Panc1 (cell line): Measurements from ENCODE around the gene CAMK1G. TPM values are rescaled to one million over a fixed set of nuclear protein-coding genes. Genes with fewer than 3 reads are reported as not detected.
A peak's percentile ranks its signal among the peaks of the same experiment; 100 is the strongest.

ENCODE experiments used
- ATAC-seq: fragments of 200-7000 bp; cut with Tn5 transposase; 2 replicates; pipeline ENCODE4 v1.9.1; 2020; ENCODE audit warnings: mild to moderate bottlenecking, moderate library complexity
- Bru-seq: library from RNA; stranded (reverse); fragments of 400-500 nt; gene quantifications from one replicate; lab custom pipeline; 2021; lab: Mats Ljungman, UMichigan
- BruChase-seq, 2 experiments: library from RNA; stranded (reverse); fragments of 400-500 nt; gene quantifications; one replicate each; lab custom pipeline; 2021; lab: Mats Ljungman, UMichigan
- BruUV-seq: library from RNA; stranded (reverse); fragments of 400-500 nt; replicated peaks from 2 replicates; lab custom pipeline; 2021; lab: Mats Ljungman, UMichigan
- CTCF ChIA-PET: fragments of 300-600 bp; sonication (Branson Sonifier 250); formaldehyde crosslinking; loops from one replicate; lab custom pipeline; 2022; ENCODE audit warnings: antibody characterized with exemption; lab: Charles Lee
- POLR2A ChIA-PET: fragments of 300-600 bp; sonication (Branson Sonifier 250); formaldehyde crosslinking; loops from one replicate; lab custom pipeline; 2022; ENCODE audit warnings: antibody characterized with exemption; lab: Charles Lee
- DNase-seq: peaks from one replicate; pipeline ENCODE4 v3.0.0-alpha.2; 2010; ENCODE audit warnings: low read depth, low spot score
- H3K27ac ChIP-seq: 2 replicates; pipeline ENCODE4 v1.5.1; 2011; ENCODE audit warnings: mild to moderate bottlenecking, low read length, inconsistent platforms
- H3K27me3 ChIP-seq: fragments of 200-500 bp; sonication (Bioruptor generic); 2 replicates; pipeline ENCODE4 v1.6.0; 2014; ENCODE audit warnings: low read length, inconsistent platforms; ENCODE audit not compliant: control insufficient read depth, insufficient read depth
- H3K36me3 ChIP-seq: fragments of 200-500 bp; sonication (Bioruptor generic); 2 replicates; pipeline ENCODE4 v1.5.1; 2014; ENCODE audit warnings: inconsistent platforms, mild to moderate bottlenecking, low read length, moderate library complexity; ENCODE audit not compliant: control insufficient read depth, insufficient read depth
- H3K4me1 ChIP-seq: 2 replicates; pipeline ENCODE4 v1.5.1; 2011; ENCODE audit warnings: inconsistent platforms, mild to moderate bottlenecking, low read length, moderate library complexity; ENCODE audit not compliant: control insufficient read depth, insufficient read depth
- H3K4me3 ChIP-seq, 2 experiments: 2 replicates each; pipeline ENCODE4 v1.5.1; 2011 to 2012; ENCODE audit warnings: low read depth in 2 of 2, low read length in 2 of 2, mild to moderate bottlenecking in 2 of 2, inconsistent platforms in 1 of 2, moderate library complexity in 1 of 2
- H3K9me3 ChIP-seq: fragments of 200-500 bp; sonication (Bioruptor generic); 2 replicates; pipeline ENCODE4 v1.5.1; 2014; ENCODE audit warnings: low read depth, mild to moderate bottlenecking, inconsistent platforms, low read length, moderate library complexity; ENCODE audit not compliant: control insufficient read depth, insufficient read depth
- POLR2AphosphoS5 ChIP-seq: IDR thresholded peaks from 2 replicates; pipeline ENCODE4 v1.6.1; 2012; ENCODE audit warnings: mild to moderate bottlenecking, low read depth, low read length, moderate library complexity
- SIN3A ChIP-seq: IDR thresholded peaks from 2 replicates; pipeline ENCODE4 v1.6.1; 2012; ENCODE audit warnings: low read depth, mild to moderate bottlenecking, low read length, moderate library complexity, borderline replicate concordance; ENCODE audit not compliant: insufficient read depth
- TCF7L2 ChIP-seq: IDR thresholded peaks from 2 replicates; pipeline ENCODE4 v1.6.1; 2011; ENCODE audit warnings: mild to moderate bottlenecking, low read depth, low read length, inconsistent platforms
- in situ Hi-C: cut with HindIII; loops from 2 replicates; pipeline ENCODE4 v1.10.0; 2016; ENCODE audit warnings: low sequenced_read_pairs, low pct_unique_long_range_greater_than_20kb
- intact Hi-C: fragments of 100-400 bp; cut with micrococcal nuclease; formaldehyde crosslinking; loops from one replicate; pipeline ENCODE4 v1.10.0; 2022; ENCODE audit not compliant: unreplicated experiment
- long read RNA-seq: library from polyadenylated mRNA; unstranded; transcript quantifications from one replicate; pipeline ENCODE4 v2.0.0, GENCODE V29; 2021; ENCODE audit not compliant: unreplicated experiment
- polyA plus RNA-seq: library from polyadenylated mRNA; unstranded; fragments of >200 nt; gene quantifications from one replicate; pipeline ENCODE4 v1.2.1, GENCODE V29; 2012; ENCODE audit warnings: missing spikeins; ENCODE audit not compliant: insufficient read length
- total RNA-seq: library from RNA; stranded (reverse); gene quantifications from one replicate; pipeline ENCODE4 v1.2.1, GENCODE V29; 2021; ENCODE audit not compliant: unreplicated experiment
- TF ChIP-seq, protein P1 (sequence below): fragments of 450-650 bp; IDR thresholded peaks from 2 replicates; pipeline ENCODE4 v1.5.1; 2017; ENCODE audit warnings: mild to moderate bottlenecking
- TF ChIP-seq, protein P2 (sequence below), 2 experiments: IDR thresholded peaks; 2 replicates each; pipeline ENCODE4 v1.6.1; 2011 to 2012; ENCODE audit warnings: low read depth in 2 of 2, control low read depth in 1 of 2, low read length in 1 of 2, mild to moderate bottlenecking in 1 of 2, moderate library complexity in 1 of 2; ENCODE audit not compliant: insufficient read depth in 1 of 2

CAMK1G gene
- total RNA-seq (not detected), Bru-seq, nascent RNA (percentile 8 among the genes with signal in this experiment), BruChase-seq, experiment 1, labeled RNA remaining after a 2-hour chase (percentile 3 among the genes with signal in this experiment), BruChase-seq, experiment 2, labeled RNA remaining after a 6-hour chase (percentile 4 among the genes with signal in this experiment)
- not detected for polyA plus RNA-seq
- long read RNA-seq = 0 reads

DNA sequence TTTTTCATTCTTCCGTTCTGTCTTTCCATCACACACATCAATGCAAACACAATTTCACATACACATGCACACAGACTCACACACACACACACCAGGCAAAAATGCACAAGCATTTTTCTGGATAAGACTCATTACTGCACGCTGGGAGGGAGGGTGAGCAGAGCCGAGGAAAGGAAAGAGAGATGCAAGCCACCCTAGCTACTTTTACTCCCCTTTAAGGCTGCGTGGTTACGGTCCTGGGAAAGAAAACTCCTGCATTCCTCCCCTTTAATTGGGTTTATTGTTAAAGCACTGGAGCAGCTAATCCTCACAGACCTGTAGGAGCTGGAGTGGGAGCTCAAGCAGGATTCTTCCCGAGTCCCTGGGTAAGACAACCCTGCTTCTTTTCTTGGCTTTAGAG is at the start of gene CAMK1G:
CAMK1G (plus strand) TSS at position 307 of the 400 bp plus-strand sequence. CDS start 11,270 bp downstream, outside the sequence.
- peaks cover 10% of the 10 kb centered on the region; the same call in 1 of the 2 replicates for H3K27me3 ChIP-seq
- no TSS peak for BruUV-seq
- in situ Hi-C loops = no loop called here
- no peaks in the 10 kb centered on the region for H3K36me3 ChIP-seq
- H3K4me1 ChIP-seq = peaks cover 3% of the 10 kb centered on the region; the same call in 1 of the 2 replicates
- intact Hi-C loops = no loop called here
- ChIA-PET POLR2A (interaction anchor here (0.6 kb wide), 1 partner anchor 448 kb away, joined by 3 read pairs; no protein-coding TSS in a partner anchor), CTCF (no interaction called here)
- peak within 1 kb of the TSS in 1 of 2 experiments; percentile 23; a peak in 1 of 4 replicates for H3K4me3 ChIP-seq
- H3K9me3 ChIP-seq = no peaks in the 10 kb centered on the region
- no peak for DNase-seq
- H3K27ac ChIP-seq = no peak within 1 kb of the TSS
- ATAC-seq = no peak
- TF ChIP-seq, protein P1, sequence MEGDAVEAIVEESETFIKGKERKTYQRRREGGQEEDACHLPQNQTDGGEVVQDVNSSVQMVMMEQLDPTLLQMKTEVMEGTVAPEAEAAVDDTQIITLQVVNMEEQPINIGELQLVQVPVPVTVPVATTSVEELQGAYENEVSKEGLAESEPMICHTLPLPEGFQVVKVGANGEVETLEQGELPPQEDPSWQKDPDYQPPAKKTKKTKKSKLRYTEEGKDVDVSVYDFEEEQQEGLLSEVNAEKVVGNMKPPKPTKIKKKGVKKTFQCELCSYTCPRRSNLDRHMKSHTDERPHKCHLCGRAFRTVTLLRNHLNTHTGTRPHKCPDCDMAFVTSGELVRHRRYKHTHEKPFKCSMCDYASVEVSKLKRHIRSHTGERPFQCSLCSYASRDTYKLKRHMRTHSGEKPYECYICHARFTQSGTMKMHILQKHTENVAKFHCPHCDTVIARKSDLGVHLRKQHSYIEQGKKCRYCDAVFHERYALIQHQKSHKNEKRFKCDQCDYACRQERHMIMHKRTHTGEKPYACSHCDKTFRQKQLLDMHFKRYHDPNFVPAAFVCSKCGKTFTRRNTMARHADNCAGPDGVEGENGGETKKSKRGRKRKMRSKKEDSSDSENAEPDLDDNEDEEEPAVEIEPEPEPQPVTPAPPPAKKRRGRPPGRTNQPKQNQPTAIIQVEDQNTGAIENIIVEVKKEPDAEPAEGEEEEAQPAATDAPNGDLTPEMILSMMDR = no peak
- TF ChIP-seq POLR2AphosphoS5 (no peak), TCF7L2 (no peak), SIN3A (no peak)
- TF ChIP-seq, protein P2, sequence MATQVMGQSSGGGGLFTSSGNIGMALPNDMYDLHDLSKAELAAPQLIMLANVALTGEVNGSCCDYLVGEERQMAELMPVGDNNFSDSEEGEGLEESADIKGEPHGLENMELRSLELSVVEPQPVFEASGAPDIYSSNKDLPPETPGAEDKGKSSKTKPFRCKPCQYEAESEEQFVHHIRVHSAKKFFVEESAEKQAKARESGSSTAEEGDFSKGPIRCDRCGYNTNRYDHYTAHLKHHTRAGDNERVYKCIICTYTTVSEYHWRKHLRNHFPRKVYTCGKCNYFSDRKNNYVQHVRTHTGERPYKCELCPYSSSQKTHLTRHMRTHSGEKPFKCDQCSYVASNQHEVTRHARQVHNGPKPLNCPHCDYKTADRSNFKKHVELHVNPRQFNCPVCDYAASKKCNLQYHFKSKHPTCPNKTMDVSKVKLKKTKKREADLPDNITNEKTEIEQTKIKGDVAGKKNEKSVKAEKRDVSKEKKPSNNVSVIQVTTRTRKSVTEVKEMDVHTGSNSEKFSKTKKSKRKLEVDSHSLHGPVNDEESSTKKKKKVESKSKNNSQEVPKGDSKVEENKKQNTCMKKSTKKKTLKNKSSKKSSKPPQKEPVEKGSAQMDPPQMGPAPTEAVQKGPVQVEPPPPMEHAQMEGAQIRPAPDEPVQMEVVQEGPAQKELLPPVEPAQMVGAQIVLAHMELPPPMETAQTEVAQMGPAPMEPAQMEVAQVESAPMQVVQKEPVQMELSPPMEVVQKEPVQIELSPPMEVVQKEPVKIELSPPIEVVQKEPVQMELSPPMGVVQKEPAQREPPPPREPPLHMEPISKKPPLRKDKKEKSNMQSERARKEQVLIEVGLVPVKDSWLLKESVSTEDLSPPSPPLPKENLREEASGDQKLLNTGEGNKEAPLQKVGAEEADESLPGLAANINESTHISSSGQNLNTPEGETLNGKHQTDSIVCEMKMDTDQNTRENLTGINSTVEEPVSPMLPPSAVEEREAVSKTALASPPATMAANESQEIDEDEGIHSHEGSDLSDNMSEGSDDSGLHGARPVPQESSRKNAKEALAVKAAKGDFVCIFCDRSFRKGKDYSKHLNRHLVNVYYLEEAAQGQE (IDR thresholded peaks at IDR 0.05; ENCODE audit: insufficient read depth in 1 of 2, low read depth in 2 of 2, low read length in 1 of 2) = no peak

DNA sequence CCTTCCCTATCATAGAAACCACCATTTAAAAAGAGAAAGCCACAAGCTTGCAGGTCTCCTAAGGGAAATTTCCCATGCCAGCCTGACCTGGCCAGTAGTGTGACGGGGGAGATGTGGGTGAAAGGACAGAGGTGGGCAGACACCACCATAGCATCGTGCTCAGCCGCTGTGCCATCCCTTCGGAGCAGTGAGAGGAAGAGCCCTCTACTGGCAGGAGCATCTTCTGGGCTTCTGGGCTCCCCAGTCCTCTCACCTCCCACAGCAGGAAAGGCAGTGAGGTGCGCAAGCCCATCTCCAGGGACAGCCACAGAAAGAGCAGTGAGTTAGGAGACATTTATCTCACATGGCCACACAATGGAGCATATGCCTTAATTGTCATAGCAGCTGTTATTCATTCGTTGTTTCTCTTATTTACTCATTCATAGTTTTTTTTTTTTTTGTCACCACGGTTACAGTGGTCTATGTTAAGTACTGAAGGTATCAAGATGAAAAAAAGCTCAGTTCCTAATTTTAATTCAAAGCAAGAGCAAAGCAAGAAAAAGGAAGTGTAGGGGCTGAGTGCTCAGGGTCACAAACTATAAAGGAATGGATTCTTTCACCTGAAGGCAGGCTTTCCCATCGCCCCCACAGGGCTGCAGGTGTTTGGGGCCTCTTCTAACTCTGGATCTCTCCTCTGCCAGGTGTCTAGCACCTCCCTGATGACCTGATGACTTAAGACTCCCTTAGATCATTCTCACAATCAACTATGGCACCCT is 48.8 kb upstream of the CAMK1G start:
- BruUV-seq = no TSS peak
- in situ Hi-C loops = no loop called here
- TF ChIP-seq, protein P1 = peak; percentile 17; the same call in 1 of the 2 replicates
- TF ChIP-seq TCF7L2 (no peak), SIN3A (no peak)
- TF ChIP-seq, protein P2 (IDR thresholded peaks at IDR 0.05; ENCODE audit: insufficient read depth in 1 of 2, low read depth in 2 of 2, low read length in 1 of 2) = no peak
- Histone ChIP-seq H3K9me3 (no peaks in the 10 kb centered on the region), H3K4me1 (no peaks in the 10 kb centered on the region), H3K4me3 (no peak overlapping the region), H3K27me3 (no peaks in the 10 kb centered on the region), H3K36me3 (no peaks in the 10 kb centered on the region), H3K27ac (no peak overlapping the region)
- DNase-seq = no peak
- ChIA-PET CTCF (no interaction called here), POLR2A (no interaction called here)
- no peak for ATAC-seq
- intact Hi-C loops = no loop called here
